ENCODE results near the gene CSF3.

CSF3 gene

GRCh38 chr17:40025559-40025958, 10.3 kb downstream of the CSF3 start:
- DNase-seq (ENCODE audit: low spot score): no peak

GRCh38 chr17:40025991-40026815, 11.0 kb downstream of the CSF3 start:
- peak; percentile 35 for DNase-seq (ENCODE audit: low spot score)

GRCh38 chr17:40026816-40027613, 11.8 kb downstream of the CSF3 start:
- peak; percentile 75 for DNase-seq (ENCODE audit: low spot score)

GRCh38 chr17:40027614-40028012, 12.4 kb downstream of the CSF3 start:
- DNase-seq (ENCODE audit: low spot score): no peak

DNA sequence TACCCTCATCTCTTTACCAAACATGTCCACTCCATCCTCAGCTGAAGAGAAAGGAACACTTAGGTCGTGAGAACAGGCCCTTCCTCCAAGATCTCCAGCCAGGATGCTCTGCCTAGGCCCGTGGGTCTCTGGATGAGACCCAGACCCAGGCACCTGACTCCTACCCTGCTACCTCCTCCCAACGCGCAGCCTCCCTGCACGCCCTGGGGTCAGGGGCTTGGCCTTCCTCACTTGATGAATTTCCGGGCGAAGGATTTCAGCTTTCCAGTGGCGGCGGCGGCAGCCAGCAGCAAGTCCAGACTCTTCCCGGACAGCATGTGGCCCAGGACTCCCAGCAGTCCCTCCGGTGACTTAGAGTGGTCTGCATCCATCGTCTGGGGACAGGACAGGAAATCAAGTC, 13.4 kb downstream of the CSF3 start:
- no peak for DNase-seq (ENCODE audit: low spot score)

- DNase-seq (ENCODE audit: low spot score): no peak
These were observed 16.5 kb downstream of the CSF3 start for GRCh38 chr17:40031706-40032105.

DNA sequence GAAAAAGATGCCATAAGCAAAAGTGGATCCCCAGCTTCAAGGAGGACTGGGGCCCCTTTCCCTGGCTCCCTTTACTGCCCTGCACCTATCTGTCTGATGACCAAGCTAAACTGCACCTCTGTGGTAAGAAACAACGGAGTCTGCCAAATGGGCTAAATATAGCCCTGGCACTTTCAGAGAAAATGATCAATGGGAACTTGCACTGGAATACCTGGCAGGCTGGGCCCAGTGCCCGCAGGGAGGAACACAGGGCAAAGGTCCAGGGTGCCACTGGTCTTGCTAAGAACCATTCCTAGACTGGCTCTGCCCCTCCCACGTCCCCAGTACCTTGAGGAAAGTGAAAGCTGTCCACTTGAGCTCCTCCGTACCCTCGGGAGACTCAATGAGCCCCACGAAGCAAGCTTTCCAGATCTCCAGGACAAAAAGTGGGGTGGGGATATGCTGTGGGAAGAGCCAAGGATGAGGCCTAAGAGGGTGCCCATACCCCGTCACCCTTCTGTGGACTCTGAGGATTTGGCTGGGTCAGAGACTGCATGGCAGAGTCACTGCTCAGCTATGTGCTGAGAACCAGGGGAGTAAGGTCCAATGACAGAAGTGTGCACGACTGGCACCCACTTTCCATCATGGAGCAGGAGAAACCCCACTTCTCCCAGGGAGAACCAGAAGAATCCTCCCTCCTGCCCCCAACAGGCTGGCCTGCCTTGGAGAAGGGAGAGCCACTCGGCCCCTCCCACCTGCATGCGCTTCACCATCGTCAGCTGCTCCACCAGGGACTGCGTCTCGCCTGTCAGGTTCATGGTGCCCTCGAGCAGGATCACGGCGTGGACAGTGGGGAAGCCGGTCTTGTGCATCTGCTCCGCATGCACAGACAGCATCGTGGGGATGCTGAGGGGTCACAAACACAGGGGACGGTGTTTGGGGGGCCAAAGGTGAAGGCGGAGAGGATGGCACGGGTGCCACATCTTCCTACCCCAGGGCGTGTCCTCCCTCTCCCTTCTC, 17.4 kb downstream of the CSF3 start:
- no peak for DNase-seq (ENCODE audit: low spot score)

- DNase-seq (ENCODE audit: low spot score): no peak
These were observed 18.1 kb downstream of the CSF3 start for GRCh38 chr17:40033339-40033738.

GRCh38 chr17:40034426-40035161, 19.4 kb downstream of the CSF3 start:
- no peak for DNase-seq (ENCODE audit: low spot score)

- no peak for DNase-seq (ENCODE audit: low spot score)
These were observed 19.9 kb downstream of the CSF3 start for GRCh38 chr17:40035162-40035559.

DNA sequence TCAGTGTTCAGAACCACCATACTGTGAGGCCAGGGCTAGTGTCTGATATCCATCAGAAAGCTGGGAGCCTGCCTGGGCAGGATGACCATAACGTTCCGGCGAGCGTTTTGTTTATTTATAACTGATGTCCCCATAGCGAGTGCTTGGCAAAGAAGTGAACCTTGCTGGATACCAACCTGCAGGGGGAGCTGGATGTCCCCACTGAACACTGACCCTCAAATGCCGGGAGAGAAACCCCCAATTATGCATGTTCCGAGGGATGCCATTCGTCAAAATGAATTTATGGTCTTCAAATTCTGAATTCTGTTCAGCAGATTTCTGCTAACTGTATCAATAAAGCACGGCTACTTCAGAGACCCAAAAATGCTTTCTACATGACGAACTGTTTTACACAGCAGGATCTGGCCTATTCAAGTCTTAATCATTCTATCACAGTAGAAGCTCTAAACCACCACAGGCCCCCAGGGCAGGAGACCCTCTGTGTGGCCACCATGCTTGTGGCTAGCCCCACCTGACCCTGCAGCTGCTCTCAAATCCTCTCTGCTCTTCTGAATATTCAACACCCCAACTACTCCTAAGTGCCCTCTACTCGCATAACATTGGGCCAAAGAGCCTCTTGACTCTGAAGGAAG, 23.8 kb downstream of the CSF3 start:
- no peak for DNase-seq (ENCODE audit: low spot score)

DNA sequence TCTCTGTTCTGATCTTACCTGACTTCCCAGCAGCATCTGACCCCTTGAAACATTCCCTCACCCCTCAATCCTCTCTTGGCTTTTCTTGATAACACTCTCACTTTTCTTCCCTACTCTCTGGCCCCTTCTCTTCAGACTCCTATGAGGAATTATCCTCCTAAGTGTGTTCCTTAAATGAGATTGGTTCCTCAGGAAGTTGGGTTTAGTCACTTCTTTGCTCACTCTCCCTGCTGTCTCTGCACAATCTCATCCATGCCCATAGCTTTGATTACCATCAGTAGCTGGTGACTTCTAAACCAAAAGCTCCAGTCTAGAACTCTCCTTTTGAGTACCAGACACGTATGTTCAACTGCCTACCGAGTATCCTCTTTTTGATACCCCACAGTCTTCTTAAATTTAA, 26.0 kb downstream of the CSF3 start:
- no peak for DNase-seq (ENCODE audit: low spot score)

GRCh38 chr17:40056379-40057015, 41.3 kb downstream of the CSF3 start:
- no peak for DNase-seq (ENCODE audit: low spot score)

DNA sequence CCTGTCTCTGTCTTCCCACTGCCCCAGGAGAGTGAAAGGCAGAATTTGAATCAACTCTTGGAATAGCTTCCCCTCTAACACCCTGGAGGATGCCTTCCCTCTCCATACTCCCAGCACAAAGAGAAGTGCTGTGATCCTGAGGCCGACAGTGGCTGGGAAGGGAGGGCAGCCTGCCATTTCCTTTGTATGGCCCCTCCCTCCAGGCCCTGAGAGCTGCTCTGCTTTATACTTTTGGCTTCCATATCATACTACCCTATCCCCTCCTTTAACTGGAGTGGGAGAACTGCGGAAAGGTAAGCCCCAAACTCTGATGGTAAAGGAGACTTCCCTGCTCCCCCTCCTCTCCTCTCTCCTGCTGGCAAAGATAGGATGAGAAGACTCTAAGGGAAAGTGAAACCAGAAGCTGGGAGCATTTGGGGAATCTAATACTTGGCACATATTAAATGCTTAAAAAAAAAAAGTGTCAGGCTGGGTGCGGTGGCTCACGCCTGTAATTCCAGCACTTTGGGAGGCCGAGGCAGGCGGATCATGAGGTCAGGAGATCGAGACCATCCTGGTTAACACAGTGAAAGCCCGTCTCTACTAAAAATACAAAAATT, 43.0 kb downstream of the CSF3 start:
- DNase-seq (ENCODE audit: low spot score): no peak

- DNase-seq (ENCODE audit: low spot score): no peak
These were observed 43.6 kb downstream of the CSF3 start for GRCh38 chr17:40058865-40059264.

DNA sequence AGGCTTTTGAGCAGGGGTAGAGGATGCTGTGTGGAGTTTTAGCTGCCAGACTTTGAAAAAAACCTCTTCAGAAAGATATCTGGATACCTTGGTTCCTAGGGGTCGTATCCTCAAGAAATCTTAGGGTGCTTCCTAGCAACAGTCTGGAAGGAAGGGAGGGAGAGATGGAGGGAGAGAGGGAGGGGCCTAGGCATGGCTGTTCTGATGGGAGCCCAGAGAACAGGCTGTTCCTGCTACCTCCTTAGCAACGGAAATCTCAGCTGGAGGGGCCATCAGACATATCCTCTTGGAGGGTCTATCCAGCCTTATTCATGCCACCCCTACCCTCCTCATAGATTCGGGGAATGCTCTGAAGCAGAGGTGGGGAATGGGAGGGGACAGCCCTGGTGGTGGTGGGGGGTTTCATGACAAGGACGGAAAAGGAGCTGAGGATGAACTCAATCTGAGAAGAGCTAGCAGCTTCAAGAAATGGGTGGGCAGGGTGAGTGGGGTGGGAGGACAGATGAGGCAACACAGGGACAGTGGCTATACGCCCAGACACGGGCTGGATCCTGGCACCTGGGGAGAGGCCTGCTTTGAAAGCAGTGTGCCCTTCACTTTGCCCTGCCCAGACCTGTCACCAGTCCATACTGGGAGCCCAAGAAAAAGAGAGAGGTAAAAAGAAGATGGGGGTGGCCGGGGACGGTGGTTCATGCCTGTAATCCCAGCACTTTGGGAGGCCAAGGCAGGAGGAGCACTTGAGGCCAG, 44.7 kb downstream of the CSF3 start:
- DNase-seq (ENCODE audit: low spot score): no peak

DNA sequence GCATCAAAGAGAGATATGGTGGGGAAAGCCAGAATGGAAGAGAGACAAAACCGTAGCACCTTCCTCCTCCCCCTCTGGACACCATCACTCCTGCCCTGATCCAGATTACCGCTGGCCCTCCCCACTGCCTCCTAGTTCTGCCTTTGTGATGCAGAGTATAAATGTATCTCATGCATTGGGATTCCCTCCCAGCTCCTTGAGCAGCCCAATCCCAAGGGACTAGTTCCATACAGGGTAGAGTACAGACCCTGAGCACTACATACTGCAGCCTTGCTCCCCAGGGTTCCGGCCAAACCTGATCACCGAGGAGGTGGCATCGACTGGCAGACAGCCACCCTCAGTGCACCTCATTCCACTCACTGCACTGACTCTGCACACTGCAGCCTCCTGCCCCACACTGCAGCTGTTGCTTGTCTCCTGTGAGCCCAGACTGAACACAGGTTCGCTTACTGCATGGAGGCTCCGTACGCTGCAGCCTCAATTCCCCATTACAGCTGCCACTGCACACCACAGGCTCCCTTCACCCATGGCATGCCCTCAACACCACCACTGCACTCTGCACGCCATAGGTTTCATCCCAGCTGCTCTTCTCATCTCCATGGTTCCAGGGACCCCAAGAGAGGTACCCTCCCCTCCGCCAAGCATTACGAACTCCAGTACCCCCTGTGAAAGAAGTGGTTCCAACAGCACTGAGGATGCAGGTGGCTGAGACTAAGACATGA, 45.8 kb downstream of the CSF3 start:
- no peak for DNase-seq (ENCODE audit: low spot score)

DNA sequence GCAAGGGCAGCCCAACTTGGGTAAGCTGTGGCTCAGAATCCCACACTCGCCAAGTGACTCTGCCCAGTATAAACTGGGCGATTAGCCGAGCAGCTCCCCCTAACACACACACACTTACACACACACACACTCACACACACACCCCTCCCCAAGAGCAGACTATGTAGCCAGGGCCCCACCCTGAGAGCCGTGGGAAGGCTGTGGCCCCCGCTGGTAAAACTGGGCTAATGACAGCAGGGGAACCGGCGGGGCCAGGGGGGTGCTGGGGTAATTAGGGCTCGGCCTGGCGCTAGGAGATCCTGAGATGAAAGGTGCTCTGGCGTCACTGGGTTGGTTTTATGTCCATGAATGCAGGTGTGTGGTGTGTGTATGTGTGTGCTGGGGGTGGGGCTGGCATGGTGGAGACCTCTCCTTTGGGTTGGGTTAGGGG, 46.4 kb downstream of the CSF3 start:
- DNase-seq (ENCODE audit: low spot score): no peak
